Stimulated activated CD4-positive, alpha-beta T cell treated with anti-CD3 and anti-CD28 coated beads, Interleukin-1b, Interleukin-23, amount 100 ng/mL, for 48 hours (primary cell): ENCODE measurements around the gene MEAK7.
"Not testable (repeated sequence)": the region's sequence is repeated elsewhere in the genome, so short reads cannot be mapped to it uniquely, and the experiment has no call there.

Experiments used
- DNase-seq: peaks from one replicate; pipeline ENCODE4 v3.0.0-alpha.2; 2020

Gene MEAK7

GRCh38 chr16:84532855-84533486, 28.5 kb upstream of the MEAK7 start:
- DNase-seq, result no peak

GRCh38 chr16:84532291-84532724, 27.8 kb upstream of the MEAK7 start:
- no peak for DNase-seq

GRCh38 chr16:84531671-84532111, 27.2 kb upstream of the MEAK7 start:
- no peak for DNase-seq

- DNase-seq, result no peak
Measured at GRCh38 chr16:84530590-84530989, 26.1 kb upstream of the MEAK7 start.

GRCh38 chr16:84529607-84530006, 25.1 kb upstream of the MEAK7 start:
- DNase-seq, result no peak

- no peak for DNase-seq
Measured at GRCh38 chr16:84528322-84528721, 23.9 kb upstream of the MEAK7 start.

- no peak for DNase-seq
Measured at GRCh38 chr16:84527532-84528269, 23.2 kb upstream of the MEAK7 start.

- no peak for DNase-seq
Measured at GRCh38 chr16:84526794-84527531, 22.5 kb upstream of the MEAK7 start.

- DNase-seq, result not testable (repeated sequence)
Measured at GRCh38 chr16:84524941-84525581, 20.6 kb upstream of the MEAK7 start.

- DNase-seq, result no peak
Measured at GRCh38 chr16:84524346-84524920, 20.0 kb upstream of the MEAK7 start.

- DNase-seq, result no peak
Measured at GRCh38 chr16:84521497-84521770, 17.0 kb upstream of the MEAK7 start.

GRCh38 chr16:84520725-84521496, 16.5 kb upstream of the MEAK7 start:
- no peak for DNase-seq

- DNase-seq, result no peak
Measured at GRCh38 chr16:84519855-84520254, 15.4 kb upstream of the MEAK7 start.

- peak; percentile 69 for DNase-seq
Measured at GRCh38 chr16:84518804-84519341, 14.4 kb upstream of the MEAK7 start.

- DNase-seq, result not testable (repeated sequence)
Measured at GRCh38 chr16:84518220-84518619, 13.8 kb upstream of the MEAK7 start.

GRCh38 chr16:84517366-84517765, 12.9 kb upstream of the MEAK7 start:
- no peak for DNase-seq

- DNase-seq, result peak; percentile 92
Measured at GRCh38 chr16:84514874-84515835, 10.7 kb upstream of the MEAK7 start.

GRCh38 chr16:84514295-84514873, 9.9 kb upstream of the MEAK7 start:
- no peak for DNase-seq

- no peak for DNase-seq
Measured at GRCh38 chr16:84513666-84514065, 9.2 kb upstream of the MEAK7 start.

GRCh38 chr16:84513123-84513522, 8.7 kb upstream of the MEAK7 start:
- no peak for DNase-seq
